ENCODE results near the gene KCTD20. TPM values are rescaled to one million over a fixed set of nuclear protein-coding genes. Genes with fewer than 3 reads are reported as not detected.

Gene KCTD20
- total and polyA plus RNA-seq, 9 of the 15 experiments (the other 6 are each of a cell fraction or from before 2014, with no cell fraction given): 28.9 to 160 (median 70.6) TPM

- H3K36me3 ChIP-seq (ENCODE audit: control insufficient read depth, insufficient read depth, low read length): peaks cover 15% of the 10 kb centered on the region; the same call in 2 of the 3 replicates
- no peak for DNase-seq (ENCODE audit: extremely low read depth in 1 of 4, low spot score in 3 of 4)
- no peak overlapping the region for H2AFZ ChIP-seq (ENCODE audit: low read depth, low read length)
- ChIA-PET POLR2A (interaction anchor here (0.6 to 2.8 kb wide), 3 partner anchors 10 to 46 kb away, joined by 3 to 16 read pairs (median 10); no protein-coding TSS in a partner anchor), CTCF (ENCODE audit: low intra/inter-chr PET ratio) (no interaction called here)
- no peaks in the 10 kb centered on the region; a peak in 3 of 5 replicates for H3K4me1 ChIP-seq (replicated peaks in 1 of 2; ENCODE audit: control insufficient read depth in 2 of 2, insufficient read depth in 2 of 2, low read length in 2 of 2)
- no peaks in the 10 kb centered on the region; the same call in 1 of the 2 replicates for H4K20me1 ChIP-seq (replicated peaks; ENCODE audit: control insufficient read depth, insufficient read depth, low read length)
- intact Hi-C loops (cut with micrococcal nuclease) (no loop called here), in situ Hi-C loops (cut with MboI) (no loop called here)
- no peaks in the 10 kb centered on the region for H3K27me3 ChIP-seq (ENCODE audit: control insufficient read depth in 2 of 2, insufficient read depth in 2 of 2, low read length in 2 of 2)
- no peak overlapping the region for H3K4me3 ChIP-seq
- no peak overlapping the region for H3K4me2 ChIP-seq (ENCODE audit: insufficient read depth, low read length)
- 68% methylated on average over 1 of the region's 1 CpG for whole genome bisulfite sequencing (ENCODE audit: insufficient coverage, low coverage, missing lambda C conversion rate)
- no peak; the same call in 2 of the 3 replicates for ATAC-seq
- H3K27ac ChIP-seq (ENCODE audit: extremely low read depth, low read depth, low read length): no peak overlapping the region
- no peaks in the 10 kb centered on the region; the same call in 1 of the 2 replicates for H3K9me3 ChIP-seq (replicated peaks; ENCODE audit: control insufficient read depth, insufficient read depth, low read depth, low read length)
- H3K9me1 ChIP-seq (ENCODE audit: control insufficient read depth, insufficient read depth, low read length): no peaks in the 10 kb centered on the region
- H3K79me2 ChIP-seq (ENCODE audit: control insufficient read depth, insufficient read depth, low read length): peaks cover 90% of the 10 kb centered on the region
- no peak for FAIRE-seq
- no peak overlapping the region for H3K9ac ChIP-seq (ENCODE audit: insufficient read depth in 1 of 2, low read depth in 2 of 2, low read length in 2 of 2)
- TF ChIP-seq LCOR (CRISPR knock-in tag; IDR thresholded peaks at IDR 0.05): no peak
- no peak for TF ChIP-seq ZNF695 (CRISPR knock-in tag; IDR thresholded peaks at IDR 0.05)
- TF ChIP-seq FIP1L1 (IDR thresholded peaks at IDR 0.05; ENCODE audit: low read depth, low read length, poor library complexity, severe bottlenecking): no peak
- no peak for TF ChIP-seq CTCFL (IDR thresholded peaks at IDR 0.05; ENCODE audit: borderline replicate concordance, insufficient read depth, low read depth, low read length, poor library complexity, severe bottlenecking)
- TF ChIP-seq MIER1 (IDR thresholded peaks at IDR 0.05; ENCODE audit: low read depth): no peak
- no TSS peak for BruUV-seq (replicated peaks)
Observed at GRCh38 chr6:36463676-36464075, 20.9 kb downstream of the KCTD20 start.
